GM18873 (cell line): ENCODE measurements around the gene ZMAT3.
"Not testable (repeated sequence)": the region's sequence is repeated elsewhere in the genome, so short reads cannot be mapped to it uniquely, and the experiment has no call there.

Experiments
- ATAC-seq: cut with Tn5 transposase; IDR thresholded peaks from one replicate; pipeline ENCODE4 v1.9.1; 2021; ENCODE audit warnings: mild to moderate bottlenecking, moderate library complexity, moderate number of reproducible peaks; ENCODE audit not compliant: unreplicated experiment, low FRiP score

Gene ZMAT3

DNA sequence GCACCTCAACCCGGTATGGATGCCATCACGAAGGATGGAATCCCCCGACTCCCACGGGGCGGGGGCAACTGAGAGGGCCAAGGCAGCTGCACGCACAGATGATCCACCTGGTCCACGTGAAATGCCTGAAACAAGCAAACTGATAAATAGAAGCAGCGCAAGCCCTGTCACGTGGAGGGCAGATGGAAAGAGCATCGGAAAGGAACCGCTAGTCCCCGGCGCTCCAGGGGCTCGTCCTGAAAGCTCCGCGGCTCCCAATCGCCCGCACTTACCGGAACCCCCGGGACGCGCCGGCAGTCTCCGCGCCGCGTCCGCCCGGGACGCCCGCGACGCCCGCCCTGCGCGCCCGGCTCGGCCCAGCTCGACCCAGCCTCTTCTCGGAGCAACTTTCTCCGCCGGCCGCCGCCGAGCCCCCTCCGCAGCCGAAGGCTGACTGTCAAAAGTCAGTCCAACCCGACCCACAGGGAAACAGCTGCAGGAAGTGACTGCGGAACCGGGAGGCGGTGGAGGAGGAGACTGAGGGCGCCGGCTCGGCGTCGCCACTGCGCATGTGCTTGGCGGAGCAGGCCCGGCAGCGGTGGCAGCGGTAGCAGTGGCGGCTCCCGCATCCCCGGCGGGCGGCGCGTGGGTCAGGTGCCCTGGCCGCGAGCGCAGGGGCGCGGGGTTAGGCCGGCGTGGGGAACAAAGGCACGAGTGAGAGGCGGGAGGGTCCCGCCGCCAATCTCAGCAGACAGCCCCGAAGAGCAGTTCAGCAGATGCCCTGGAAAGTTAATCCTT is at the start of gene ZMAT3:
ZMAT3 (minus strand) TSS at position 487 of the 777 bp plus-strand sequence. CDS start 4,057 bp downstream, outside the sequence.
- ATAC-seq = peak; percentile 68

- ATAC-seq = no peak
These were observed 45.2 kb upstream of the ZMAT3 start for GRCh38 chr3:179116816-179117215.

- not testable (repeated sequence) for ATAC-seq
These were observed 43.8 kb upstream of the ZMAT3 start for GRCh38 chr3:179115444-179115843.

DNA sequence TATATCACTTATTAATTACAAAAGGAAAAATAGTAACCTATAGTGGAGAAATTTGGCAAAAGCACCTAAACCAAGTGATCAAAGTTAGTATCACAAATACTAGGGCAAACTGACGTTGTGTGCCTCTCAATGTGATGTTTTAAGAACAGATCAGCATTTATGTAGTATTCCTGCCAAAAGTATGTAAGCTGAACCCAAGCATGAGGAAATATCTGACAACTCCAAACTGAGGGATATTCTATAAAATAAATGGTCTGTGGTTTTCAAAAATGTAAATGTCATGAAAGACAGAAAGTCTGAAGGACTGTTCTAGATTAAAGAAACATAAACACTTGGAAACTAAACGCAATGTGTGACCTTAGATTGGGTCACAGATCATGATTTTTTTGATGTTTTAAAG is 42.3 kb upstream of the ZMAT3 start:
- no peak for ATAC-seq

DNA sequence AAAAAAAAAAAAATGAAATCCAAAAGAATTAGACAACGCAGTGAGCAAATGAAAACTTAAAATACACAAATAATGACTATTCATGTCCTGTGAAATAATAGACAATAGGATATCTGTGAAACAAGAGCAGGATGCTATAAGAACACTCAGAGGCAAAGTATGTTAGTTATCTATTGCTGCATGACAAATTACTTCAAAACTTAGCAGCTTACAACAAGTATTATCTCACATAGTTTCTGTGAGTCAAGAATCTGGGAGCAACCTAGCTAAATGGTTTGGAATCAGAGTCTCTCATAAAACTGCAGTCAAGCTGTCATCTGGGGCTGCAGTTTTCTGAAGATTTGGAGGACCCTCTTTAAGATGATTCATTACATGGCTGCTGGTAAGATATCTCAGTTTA is 36.5 kb upstream of the ZMAT3 start:
- ATAC-seq = no peak

DNA sequence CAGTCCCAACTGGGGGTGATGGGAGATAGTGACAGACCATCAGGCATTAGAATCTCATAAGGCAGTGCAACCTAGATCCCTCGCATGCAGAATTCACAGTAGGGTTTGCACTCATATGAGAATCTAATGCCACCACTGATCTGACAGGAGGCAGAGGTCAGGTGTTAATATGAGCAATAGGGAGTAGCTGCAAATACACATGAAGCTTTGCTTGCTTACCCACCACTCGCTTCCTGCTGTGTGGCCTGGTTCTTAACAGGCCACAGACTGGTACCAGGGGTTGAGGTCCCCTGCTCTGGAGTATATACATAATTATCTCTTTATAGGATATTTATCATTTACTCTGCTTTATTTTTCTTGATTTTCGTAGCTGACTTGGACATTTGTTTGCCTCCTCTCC is 36.0 kb upstream of the ZMAT3 start:
- ATAC-seq = no peak

DNA sequence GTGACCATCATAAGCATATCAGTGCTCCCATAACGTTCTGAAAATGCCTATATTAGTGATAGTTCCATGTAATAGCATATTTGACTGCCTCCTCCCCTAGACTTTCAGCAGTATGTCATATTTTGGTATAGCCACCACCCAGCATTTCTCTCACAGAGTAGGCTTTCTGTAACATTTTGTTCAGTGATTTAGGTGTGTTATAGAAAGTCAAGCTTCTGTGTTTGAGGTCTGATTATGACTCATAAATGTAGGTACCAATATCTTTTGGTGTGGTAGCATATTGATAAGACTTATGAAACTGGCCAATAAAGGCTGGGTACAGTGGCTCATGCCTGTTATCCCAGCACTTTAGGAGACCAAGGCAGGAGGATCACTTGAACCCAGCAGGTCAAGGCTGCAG is 34.3 kb upstream of the ZMAT3 start:
- ATAC-seq = no peak

- ATAC-seq = no peak
These were observed 29.0 kb upstream of the ZMAT3 start for GRCh38 chr3:179100652-179101051.

DNA sequence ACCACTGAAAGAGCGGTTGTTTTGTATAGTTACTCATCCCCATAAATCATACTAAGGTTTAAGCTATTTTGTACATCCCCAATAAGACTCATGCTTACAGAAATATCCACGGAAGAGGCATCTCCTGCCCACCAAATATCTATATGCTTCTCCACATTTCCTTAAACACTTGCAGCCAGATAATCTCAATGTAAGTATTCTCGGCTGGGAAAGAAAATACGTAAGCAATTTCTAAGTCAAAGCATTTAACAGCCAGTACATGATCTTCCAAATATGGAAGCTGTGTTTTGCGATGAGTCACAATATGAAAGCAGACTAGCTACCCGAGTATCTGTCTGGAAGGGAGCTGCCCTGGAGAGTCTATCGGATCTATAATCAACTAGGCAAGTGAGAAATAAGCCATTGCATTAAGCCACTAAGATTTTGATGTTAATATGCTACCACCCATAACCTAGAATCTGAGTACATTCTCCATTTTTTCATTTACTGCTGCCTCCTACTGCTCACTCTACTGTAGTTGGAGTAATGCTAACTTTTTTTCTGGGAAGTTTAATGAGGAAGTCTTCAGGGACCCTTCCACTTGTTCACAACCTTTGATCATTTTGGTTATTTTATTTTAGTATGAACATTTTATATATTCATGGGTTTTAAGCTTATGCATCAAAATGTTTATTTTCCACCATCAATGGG is 26.9 kb upstream of the ZMAT3 start:
- no peak for ATAC-seq

DNA sequence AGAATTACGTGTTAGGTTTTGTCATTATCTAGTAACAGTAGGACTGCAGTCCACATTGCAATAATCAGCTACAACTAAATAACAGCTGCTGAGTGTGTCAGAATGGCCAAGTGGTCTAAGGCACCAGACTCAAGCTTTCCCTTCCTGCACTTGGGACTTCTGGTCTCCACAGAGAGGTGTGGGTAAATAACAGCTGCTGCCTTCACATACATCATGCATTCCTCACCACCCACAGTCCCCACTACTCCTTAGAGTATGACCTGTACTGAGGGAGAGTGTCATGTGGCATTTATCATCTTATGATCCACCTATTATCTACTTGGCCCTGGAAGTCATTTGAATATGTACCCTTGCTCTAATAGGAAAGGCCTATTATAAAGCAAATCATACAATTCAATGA is 22.2 kb upstream of the ZMAT3 start:
- no peak for ATAC-seq

DNA sequence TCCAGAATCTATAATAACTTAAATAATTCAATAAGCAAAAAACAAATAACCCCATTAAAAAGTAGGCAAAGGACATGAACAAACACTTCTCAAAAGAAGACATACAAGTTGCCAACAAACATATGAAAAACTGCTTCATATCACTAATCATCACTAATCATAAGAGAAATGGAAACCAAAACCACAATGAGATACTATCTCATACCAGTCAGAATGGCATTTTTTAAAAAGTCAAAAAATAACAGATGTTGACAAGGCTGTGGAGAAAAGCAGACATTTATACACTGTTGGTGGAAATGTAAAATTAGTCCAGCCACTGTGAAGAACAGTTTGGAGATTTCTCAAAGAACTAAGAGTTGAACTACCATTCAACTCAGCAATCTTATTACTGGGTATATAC is 19.5 kb upstream of the ZMAT3 start:
- ATAC-seq = no peak

- no peak for ATAC-seq
These were observed 16.7 kb upstream of the ZMAT3 start for GRCh38 chr3:179088306-179088705.

DNA sequence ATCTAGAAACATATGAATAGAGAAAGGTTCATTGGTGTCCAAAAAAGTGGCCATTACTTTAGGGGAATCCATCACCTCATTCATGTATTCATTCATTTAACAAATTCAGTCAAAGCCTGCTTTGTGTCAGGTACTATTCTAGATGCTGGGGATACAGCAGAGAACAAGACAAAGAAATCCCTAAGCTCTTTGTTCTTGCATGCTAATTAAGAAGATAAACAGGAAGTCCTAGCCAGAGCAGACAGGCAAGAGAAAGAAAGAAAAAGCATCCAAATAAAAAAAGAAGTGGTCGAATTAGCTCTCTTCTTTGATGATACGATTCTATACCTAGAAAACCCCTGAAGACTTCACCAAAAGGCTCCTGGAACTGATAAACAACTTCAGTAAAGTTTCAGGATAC is 12.4 kb upstream of the ZMAT3 start:
- ATAC-seq = no peak

- no peak for ATAC-seq
These were observed 10.8 kb upstream of the ZMAT3 start for GRCh38 chr3:179082416-179082815.

DNA sequence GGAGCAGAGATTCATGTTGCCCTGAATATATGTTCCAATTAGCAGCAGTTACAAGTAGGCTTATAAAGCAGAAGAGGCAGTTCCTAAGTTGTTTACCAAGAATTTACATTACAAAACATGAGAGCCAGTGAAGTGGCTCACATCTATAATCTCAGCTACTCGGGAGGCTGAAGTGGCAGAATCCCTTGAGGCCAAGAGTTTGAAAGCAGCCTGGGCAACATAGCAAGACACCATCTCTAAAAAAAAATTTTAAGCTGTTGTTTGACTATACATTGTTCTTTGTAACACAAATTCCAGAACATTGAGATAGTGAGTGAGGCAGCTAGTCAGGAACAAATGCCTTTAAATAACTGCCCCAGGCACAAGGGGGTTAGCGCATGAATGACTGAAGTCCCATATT is 10.3 kb upstream of the ZMAT3 start:
- ATAC-seq = no peak

GRCh38 chr3:179079537-179079936 is 7.9 kb upstream of the ZMAT3 start:
- ATAC-seq = no peak

- ATAC-seq = no peak
These were observed 4.8 kb upstream of the ZMAT3 start for GRCh38 chr3:179076243-179077027.

DNA sequence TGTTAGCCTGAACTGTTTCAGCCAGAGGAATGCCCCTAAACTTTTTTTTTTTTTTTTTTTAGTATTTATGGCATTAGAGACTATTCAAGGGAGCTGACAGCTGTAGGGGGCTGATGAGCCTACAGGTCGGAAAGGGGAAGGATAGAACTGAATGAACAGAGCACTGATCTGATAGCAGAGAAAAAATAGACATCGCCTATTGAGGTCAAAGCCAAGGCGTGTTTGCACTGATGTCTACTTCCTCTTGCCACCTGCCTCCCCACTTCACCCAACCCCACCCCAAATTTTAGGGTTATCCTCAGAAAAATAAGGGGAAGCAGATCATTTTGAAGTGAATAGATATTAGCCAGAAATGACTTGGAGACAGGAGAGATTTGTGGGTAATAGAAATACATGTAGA is 3.0 kb upstream of the ZMAT3 start:
- ATAC-seq = no peak

DNA sequence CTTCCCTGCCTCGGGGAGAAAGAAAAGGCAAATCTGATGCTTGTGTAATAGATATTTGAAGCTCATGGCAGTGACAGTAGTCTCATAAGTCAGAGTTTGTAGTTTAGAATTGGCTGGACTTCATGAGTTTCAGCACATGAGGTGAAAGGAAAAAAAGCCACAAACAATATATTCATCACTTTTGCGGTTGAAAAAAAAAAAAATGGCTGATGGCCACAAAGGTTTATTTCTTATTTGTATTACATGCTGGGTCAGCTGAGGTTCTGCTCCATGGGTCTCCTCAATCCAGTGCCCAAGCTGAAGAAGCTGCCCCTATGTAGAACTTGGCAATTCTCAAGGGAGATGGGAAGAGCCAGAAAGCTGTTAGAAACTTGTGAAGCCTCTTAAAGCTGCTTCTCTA is 2.2 kb upstream of the ZMAT3 start:
- ATAC-seq = no peak

DNA sequence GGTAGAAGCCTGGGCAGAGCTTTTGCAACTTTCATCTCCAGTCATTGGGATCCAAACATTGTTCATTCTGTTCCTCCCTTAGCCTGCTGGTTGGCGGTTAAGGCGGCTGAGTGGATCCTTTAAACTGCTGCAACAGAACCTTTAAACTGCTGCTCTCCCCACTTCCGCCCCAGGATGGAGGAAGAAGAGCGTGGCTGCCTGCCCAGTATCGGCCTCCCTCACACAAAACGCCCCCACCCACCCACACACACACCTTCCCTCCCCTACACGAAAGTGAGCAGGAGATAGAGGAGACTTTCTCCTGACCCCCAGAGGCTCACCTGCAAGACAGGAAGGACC is 460 bp upstream of the ZMAT3 start:
- ATAC-seq = no peak

DNA sequence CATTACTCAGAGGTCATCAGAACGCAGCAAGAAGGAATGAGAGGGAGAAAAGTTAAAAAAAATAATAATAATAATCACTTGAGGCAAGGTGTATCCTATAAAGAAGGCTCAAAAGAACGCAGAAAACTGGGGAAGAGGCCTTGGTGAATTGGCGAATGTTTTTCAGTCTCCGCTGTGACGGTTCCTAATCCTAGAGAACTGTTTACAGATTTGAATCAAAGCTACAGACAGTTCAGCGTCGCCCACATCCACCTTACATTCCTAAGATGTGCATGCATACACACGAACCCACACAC is 634 bp downstream of the ZMAT3 start:
- ATAC-seq = no peak
